HG03095 (cell line): ENCODE measurements around the gene PLXNB2.
"Not testable (repeated sequence)": the region's sequence is repeated elsewhere in the genome, so short reads cannot be mapped to it uniquely, and the experiment has no call there.

ENCODE experiments used
- ATAC-seq: cut with Tn5 transposase; IDR thresholded peaks from one replicate; pipeline ENCODE4 v1.9.1; 2021; ENCODE audit warnings: moderate library complexity; ENCODE audit not compliant: unreplicated experiment

Gene PLXNB2

GRCh38 chr22:50306753-50307749 is at the start of gene PLXNB2:
TSS of gene PLXNB2 (minus strand) at chr22:50307646. CDS start at chr22:50290584, 17,062 bp downstream.
- no peak for ATAC-seq

- no peak for ATAC-seq
Measured at GRCh38 chr22:50357222-50357621, 49.8 kb upstream of the PLXNB2 start.

- no peak for ATAC-seq
Measured at GRCh38 chr22:50356186-50356585, 48.7 kb upstream of the PLXNB2 start.

- ATAC-seq = no peak
Measured at GRCh38 chr22:50348058-50348457, 40.6 kb upstream of the PLXNB2 start.

- no peak for ATAC-seq
Measured at GRCh38 chr22:50347157-50347556, 39.7 kb upstream of the PLXNB2 start.

GRCh38 chr22:50346470-50346869 is 39.0 kb upstream of the PLXNB2 start:
- ATAC-seq = no peak

- ATAC-seq = no peak
Measured at GRCh38 chr22:50343541-50343935, 36.1 kb upstream of the PLXNB2 start.

GRCh38 chr22:50342651-50343540 is 35.5 kb upstream of the PLXNB2 start, which contains the start of gene PPP6R2:
TSS of gene PPP6R2 (plus strand) at chr22:50343327. CDS start at chr22:50393909, 50,582 bp downstream.
- ATAC-seq = peak; percentile 54

- ATAC-seq = peak; percentile 53
Measured at GRCh38 chr22:50341977-50342650, 34.7 kb upstream of the PLXNB2 start.

- ATAC-seq = no peak
Measured at GRCh38 chr22:50339945-50340879, 32.8 kb upstream of the PLXNB2 start.

GRCh38 chr22:50338860-50339462 is 31.5 kb upstream of the PLXNB2 start:
- ATAC-seq = no peak

GRCh38 chr22:50338042-50338573 is 30.7 kb upstream of the PLXNB2 start:
- ATAC-seq = no peak

GRCh38 chr22:50337262-50338041 is 30.0 kb upstream of the PLXNB2 start:
- no peak for ATAC-seq

GRCh38 chr22:50334433-50334832 is 27.0 kb upstream of the PLXNB2 start:
- not testable (repeated sequence) for ATAC-seq

- ATAC-seq = no peak
Measured at GRCh38 chr22:50329236-50329635, 21.8 kb upstream of the PLXNB2 start.

GRCh38 chr22:50327711-50328019 is 20.2 kb upstream of the PLXNB2 start:
- ATAC-seq = no peak

- ATAC-seq = peak; percentile 75
Measured at GRCh38 chr22:50326956-50327710, 19.7 kb upstream of the PLXNB2 start, which contains the start of gene DENND6B. TSS of gene DENND6B (minus strand) at chr22:50327012. CDS start at chr22:50326988, 24 bp downstream.
